H1 (cell line): ENCODE measurements around the gene CDK12. TPM values are rescaled to one million over a fixed set of nuclear protein-coding genes. Genes with fewer than 3 reads are reported as not detected.
A peak's percentile ranks its signal among the peaks of the same experiment; 100 is the strongest.

Source experiments
- CTCF ChIA-PET: fragments of 300-600 bp; sonication (Branson Sonifier 250); formaldehyde crosslinking; loops from one replicate; lab custom pipeline; 2021; ENCODE audit not compliant: partially characterized antibody; lab: Charles Lee
- POLR2A ChIA-PET: fragments of 300-600 bp; sonication (Branson Sonifier 250); formaldehyde crosslinking; loops from one replicate; lab custom pipeline; 2021; ENCODE audit warnings: inconsistent platforms; ENCODE audit not compliant: partially characterized antibody; lab: Charles Lee
- DNase-seq, 2 experiments: peaks; one replicate each; pipeline versions ENCODE4 v3.0.0 to v3.0.0-alpha.2; 2010 to 2022; ENCODE audit warnings: low spot score in 2 of 2, low read depth in 1 of 2, mixed read lengths in 1 of 2
- FAIRE-seq: peaks from 2 replicates; lab custom pipeline; 2011; peaks lifted over from hg19 to GRCh38; lab: Jason Lieb, UNC
- H2AFZ ChIP-seq: 2 replicates; pipeline ENCODE4 v1.8.1; 2012; ENCODE audit warnings: low read length, inconsistent platforms
- H2AK5ac ChIP-seq: 2 replicates; pipeline ENCODE4 v1.6.1; 2013; ENCODE audit warnings: low read depth, low read length
- H2BK120ac ChIP-seq: replicated peaks from 2 replicates; pipeline ENCODE3; 2013; ENCODE audit warnings: low read depth, low read length, inconsistent platforms
- H2BK12ac ChIP-seq: 2 replicates; pipeline ENCODE4 v1.6.1; 2013; ENCODE audit warnings: low read depth, low read length
- H2BK15ac ChIP-seq: 2 replicates; pipeline ENCODE4 v1.6.1; 2013; ENCODE audit warnings: low read length
- H2BK20ac ChIP-seq: 2 replicates; pipeline ENCODE4 v1.6.1; 2013; ENCODE audit warnings: low read length
- H2BK5ac ChIP-seq: 2 replicates; pipeline ENCODE4 v1.6.1; 2013; ENCODE audit warnings: low read depth, low read length
- H3K14ac ChIP-seq: 2 replicates; pipeline ENCODE4 v1.6.1; 2013; ENCODE audit warnings: inconsistent platforms; ENCODE audit not compliant: insufficient read length
- H3K18ac ChIP-seq: 2 replicates; pipeline ENCODE4 v1.6.1; 2013; ENCODE audit warnings: low read length; ENCODE audit errors: extremely low read depth
- H3K23ac ChIP-seq: 2 replicates; pipeline ENCODE4 v1.6.1; 2013; ENCODE audit warnings: inconsistent platforms; ENCODE audit not compliant: insufficient read length
- H3K23me2 ChIP-seq: 2 replicates; pipeline ENCODE4 v1.6.1; 2013; ENCODE audit warnings: low read depth, low read length
- H3K27ac ChIP-seq: 2 replicates; pipeline ENCODE4 v1.6.1; 2011; ENCODE audit warnings: low read depth, low read length, inconsistent platforms
- H3K27me3 ChIP-seq, 4 experiments: replicated peaks in 1 of 4; 1 replicate in 1 of 4; 2 replicates in 3 of 4; pipeline versions ENCODE4 v1.6.1 to v1.8.1; 2011 to 2013; ENCODE audit warnings: low read length in 3 of 4, mild to moderate bottlenecking in 3 of 4, inconsistent platforms in 2 of 4, mixed read lengths in 2 of 4, moderate library complexity in 1 of 4; ENCODE audit not compliant: control insufficient read depth in 3 of 4, insufficient read depth in 3 of 4; ENCODE audit errors: extremely low read depth in 1 of 4
- H3K36me3 ChIP-seq, 4 experiments: 2 replicates each; pipeline versions ENCODE4 v1.6.1 to v1.8.1; 2011 to 2013; ENCODE audit warnings: mild to moderate bottlenecking in 4 of 4, low read length in 3 of 4, moderate library complexity in 2 of 4, control low read depth in 1 of 4, inconsistent platforms in 1 of 4; ENCODE audit not compliant: insufficient read depth in 4 of 4, control insufficient read depth in 2 of 4
- H3K4ac ChIP-seq: replicated peaks from 2 replicates; pipeline ENCODE3; 2013; ENCODE audit warnings: low read length, low read depth, mixed read lengths, inconsistent platforms; ENCODE audit not compliant: insufficient read length
- H3K4me1 ChIP-seq, 4 experiments: replicated peaks in 1 of 4; 1 replicate in 1 of 4; 2 replicates in 3 of 4; pipeline versions ENCODE4 v1.6.1 to v1.8.1; 2011 to 2013; ENCODE audit warnings: low read length in 3 of 4, inconsistent platforms in 2 of 4, mixed read lengths in 1 of 4; ENCODE audit not compliant: insufficient read depth in 4 of 4, control insufficient read depth in 3 of 4
- H3K4me2 ChIP-seq, 2 experiments: 2 replicates each; pipeline versions ENCODE4 v1.6.1 to v1.8.1; 2011 to 2013; ENCODE audit warnings: low read depth in 2 of 2, low read length in 2 of 2, control low read depth in 1 of 2, inconsistent platforms in 1 of 2, mild to moderate bottlenecking in 1 of 2; ENCODE audit not compliant: insufficient read depth in 1 of 2
- H3K4me3 ChIP-seq, 4 experiments: fragments of 200-600, 300-600 bp in 1 of 4; sonication (generic), shearing (Covaris generic), sonication (Bioruptor Twin) in 1 of 4; 2 replicates each; pipeline versions ENCODE4 v1.5.1 to v1.8.1; 2011 to 2016; ENCODE audit warnings: low read length in 4 of 4, low read depth in 3 of 4, control low read depth in 2 of 4, inconsistent platforms in 2 of 4, mild to moderate bottlenecking in 2 of 4, mixed read lengths in 1 of 4, moderate library complexity in 1 of 4; ENCODE audit not compliant: insufficient read depth in 2 of 4; ENCODE audit errors: extremely low read depth in 1 of 4
- H3K56ac ChIP-seq: replicated peaks from 2 replicates; pipeline ENCODE3; 2013; ENCODE audit warnings: low read depth, mild to moderate bottlenecking, mixed read lengths, low read length, inconsistent platforms; ENCODE audit not compliant: insufficient read length
- H3K79me1 ChIP-seq: 2 replicates; pipeline ENCODE4 v1.6.1; 2013; ENCODE audit warnings: low read depth, low read length, control low read depth
- H3K79me2 ChIP-seq, 2 experiments: 2 replicates each; pipeline versions ENCODE4 v1.6.1 to v1.8.1; 2012 to 2013; ENCODE audit warnings: low read length in 2 of 2, mild to moderate bottlenecking in 2 of 2, inconsistent platforms in 1 of 2; ENCODE audit not compliant: insufficient read depth in 2 of 2, control insufficient read depth in 1 of 2
- H3K9ac ChIP-seq, 4 experiments: replicated peaks in 1 of 4; 1 replicate in 1 of 4; 2 replicates in 3 of 4; pipeline versions ENCODE4 v1.6.1 to v1.8.1; 2011 to 2013; ENCODE audit warnings: low read depth in 3 of 4, low read length in 3 of 4, control low read depth in 2 of 4, mild to moderate bottlenecking in 2 of 4, moderate library complexity in 2 of 4, inconsistent platforms in 1 of 4; ENCODE audit errors: extremely low read depth in 1 of 4
- H3K9me3 ChIP-seq, 2 experiments: 2 replicates each; pipeline versions ENCODE4 v1.6.1 to v1.8.1; 2012 to 2013; ENCODE audit warnings: mild to moderate bottlenecking in 2 of 2, moderate library complexity in 2 of 2, control low read depth in 1 of 2, inconsistent platforms in 1 of 2, low read depth in 1 of 2, low read length in 1 of 2, mixed read lengths in 1 of 2; ENCODE audit not compliant: insufficient read depth in 2 of 2
- H4K20me1 ChIP-seq, 2 experiments: replicated peaks in 1 of 2; 2 replicates each; pipeline versions ENCODE3 to v1.8.1; 2011 to 2013; ENCODE audit warnings: inconsistent platforms in 2 of 2, low read length in 2 of 2, mild to moderate bottlenecking in 1 of 2; ENCODE audit not compliant: insufficient read depth in 2 of 2, control insufficient read depth in 1 of 2
- H4K5ac ChIP-seq: 2 replicates; pipeline ENCODE4 v1.6.1; 2013; ENCODE audit warnings: low read length, low read depth, mixed read lengths, inconsistent platforms; ENCODE audit not compliant: insufficient read length
- H4K8ac ChIP-seq: 2 replicates; pipeline ENCODE4 v1.8.0; 2013; ENCODE audit warnings: mild to moderate bottlenecking, moderate library complexity, low read length, inconsistent platforms; ENCODE audit not compliant: insufficient read depth; ENCODE audit errors: extremely low read depth
- H4K91ac ChIP-seq: replicated peaks from 2 replicates; pipeline ENCODE3; 2013; ENCODE audit warnings: low read length, mixed read lengths, inconsistent platforms; ENCODE audit not compliant: insufficient read length
- CREB1 ChIP-seq: IDR thresholded peaks from 2 replicates; pipeline ENCODE4 v1.6.1; 2012; ENCODE audit warnings: inconsistent platforms
- CTCF ChIP-seq, 3 experiments: IDR thresholded peaks; 1 replicate in 2 of 3; 2 replicates in 1 of 3; pipeline versions ENCODE4 v1.5.1 to v1.6.1; 2011; ENCODE audit warnings: low read length in 3 of 3, mild to moderate bottlenecking in 3 of 3, inconsistent platforms in 2 of 3, low read depth in 1 of 3, moderate library complexity in 1 of 3; ENCODE audit not compliant: insufficient read depth in 1 of 3; ENCODE audit errors: control extremely low read depth in 1 of 3
- EGR1 ChIP-seq: IDR thresholded peaks from 2 replicates; pipeline ENCODE4 v1.6.1; 2011; ENCODE audit warnings: low read depth, low read length, borderline replicate concordance
- POLR2A ChIP-seq, 2 experiments: IDR thresholded peaks; 1 replicate in 1 of 2; 2 replicates in 1 of 2; pipeline ENCODE4 v1.6.1; 2011; ENCODE audit warnings: low read depth in 2 of 2, low read length in 2 of 2, mild to moderate bottlenecking in 2 of 2; ENCODE audit errors: control extremely low read depth in 1 of 2
- POLR2AphosphoS5 ChIP-seq: IDR thresholded peaks from 2 replicates; pipeline ENCODE4 v1.6.1; 2011; ENCODE audit warnings: low read depth, low read length
- RAD21 ChIP-seq, 2 experiments: IDR thresholded peaks in 1 of 2; conservative IDR thresholded peaks in 1 of 2; 2 replicates each; pipeline ENCODE4 v1.6.1; 2011; ENCODE audit warnings: low read depth in 2 of 2, low read length in 2 of 2, improper control_type of control experiment in 1 of 2, inconsistent platforms in 1 of 2, mild to moderate bottlenecking in 1 of 2, moderate library complexity in 1 of 2
- YY1 ChIP-seq: IDR thresholded peaks from 2 replicates; pipeline ENCODE4 v1.6.1; 2011; ENCODE audit warnings: low read depth, mild to moderate bottlenecking, low read length
- WGBS, 2 experiments: shearing (Covaris generic) in 1 of 2; methylation state at CpG; one replicate each; pipeline versions ENCODE4 v1.1.6 to v1.1.7; 2013 to 2015; ENCODE audit warnings: low lambda C conversion rate in 2 of 2, mixed read lengths in 2 of 2, inconsistent platforms in 1 of 2, low coverage in 1 of 2, missing lambda C conversion rate in 1 of 2; ENCODE audit not compliant: insufficient replicate concordance in 2 of 2, insufficient coverage in 1 of 2, insufficient read length in 1 of 2; ENCODE audit errors: extremely low coverage in 1 of 2, missing lambda C conversion rate in 1 of 2; 5-methylcytosine and 5-hydroxymethylcytosine counted together
- polyA plus RNA-seq, 7 experiments: library from polyadenylated mRNA; depleted of rRNA in 3 of 7; stranded (reverse) in 5 of 7; unstranded in 2 of 7; fragments of >200 nt in 5 of 7; fragments of 200-250 nt in 2 of 7; gene quantifications; 1 replicate in 5 of 7; 2 replicates in 1 of 7; 4 replicates in 1 of 7; pipeline versions ENCODE4 v1.2.1 to v1.2.3, GENCODE V29; 2011 to 2013; ENCODE audit warnings: missing spikeins in 2 of 7, mixed read lengths in 2 of 7
- total RNA-seq: library from RNA; stranded (reverse); fragmentation: NEBNext Ultra II Directional; extraction: Animal tissue kit (Norgen Biotek cat#: 25700); gene quantifications from 2 replicates; pipeline ENCODE4 v1.2.1, GENCODE V29; 2021

The CDK12 gene
- total and polyA plus RNA-seq, 2 of the 8 experiments (the other 6 are each of a cell fraction or from before 2014, with no cell fraction given): 14.8 to 70.3 TPM

- no peak for FAIRE-seq
- peak in 1 of 2 experiments; percentile 61 for DNase-seq
- H4K5ac ChIP-seq: no peak overlapping the region
Observed at GRCh38 chr17:39576187-39576586, 114.9 kb downstream of the CDK12 start.

More at GRCh38 chr17:39576187-39576586, 114.9 kb downstream of the CDK12 start:
- H3K4me3 ChIP-seq: no peak overlapping the region
- no peak overlapping the region for H4K91ac ChIP-seq
- no peak overlapping the region for H2BK120ac ChIP-seq
- no peaks in the 10 kb centered on the region for H4K20me1 ChIP-seq
- no peak overlapping the region for H3K56ac ChIP-seq
- H2BK5ac ChIP-seq: no peak overlapping the region; the same call in 1 of the 2 replicates
- no peak overlapping the region for H4K8ac ChIP-seq
- no peak overlapping the region for H3K4ac ChIP-seq
- 46% methylated on average over 7 of the region's 7 CpGs; no CpG with 5 or more reads in 1 of the 2 experiments for WGBS, 2 experiments
- H3K36me3 ChIP-seq: no peaks in the 10 kb centered on the region
- peak overlapping the region; percentile 88; the same call in 1 of the 2 replicates for H2BK15ac ChIP-seq
- no peak overlapping the region for H2AFZ ChIP-seq
- H2AK5ac ChIP-seq: no peak overlapping the region
- TF ChIP-seq POLR2A (IDR thresholded peaks at IDR 0.05; ENCODE audit: control extremely low read depth in 1 of 2, low read depth in 2 of 2, low read length in 2 of 2) (no peak), EGR1 (no peak), CREB1 (0 out of 2 replicates have a peak, but pooled peaks have one; percentile 42), POLR2AphosphoS5 (no peak), CTCF (IDR thresholded peaks at IDR 0.05; ENCODE audit: control extremely low read depth in 1 of 3, insufficient read depth in 1 of 3, low read depth in 1 of 3, low read length in 3 of 3) (peak; percentile 79 to 82 (median 81)), YY1 (0 out of 2 replicates have a peak, but pooled peaks have one; percentile 19), RAD21 (IDR thresholded peaks at IDR 0.05 in 1 of 2, conservative IDR thresholded peaks at IDR 0.05 in 1 of 2; ENCODE audit: low read depth in 2 of 2, low read length in 2 of 2) (peak; percentile 58 to 70)
- H3K27ac ChIP-seq: no peak overlapping the region
- H3K4me1 ChIP-seq: peaks cover 13 to 26% (median 17%) of the 10 kb centered on the region in 4 experiments
- H3K9ac ChIP-seq: no peak overlapping the region
- H3K27me3 ChIP-seq: peaks cover 0 to 4% (median 2%) of the 10 kb centered on the region in 4 experiments; a peak in 3 of 7 replicates
- no peaks in the 10 kb centered on the region for H3K9me3 ChIP-seq
- ChIA-PET POLR2A (interaction anchor here (0.7 to 0.9 kb wide), 4 partner anchors 9 to 125 kb away, joined by 3 to 4 read pairs (median 3); no protein-coding TSS in a partner anchor), CTCF (interaction anchor here (0.6 to 11.6 kb wide), 27 partner anchors 10 to 477 kb away, joined by 3 to 167 read pairs (median 5); partner anchors contain the start of genes ERBB2 and PPP1R1B)
- peaks cover 2% of the 10 kb centered on the region; the same call in 1 of the 2 replicates for H3K23me2 ChIP-seq
- no peaks in the 10 kb centered on the region for H3K79me2 ChIP-seq
- H2BK20ac ChIP-seq: no peak overlapping the region
- no peak overlapping the region for H3K14ac ChIP-seq
- H2BK12ac ChIP-seq: no peak overlapping the region; the same call in 1 of the 2 replicates
- H3K4me2 ChIP-seq: no peak overlapping the region
- no peak overlapping the region for H3K18ac ChIP-seq
- H3K79me1 ChIP-seq: no peaks in the 10 kb centered on the region
- H3K23ac ChIP-seq: no peak overlapping the region
